Mesothelial cell of epicardium (in vitro differentiated cells): ENCODE measurements around the gene FTSJ3. TPM values are rescaled to one million over a fixed set of nuclear protein-coding genes. Genes with fewer than 3 reads are reported as not detected.

ENCODE experiments used
- DNase-seq, 2 experiments: peaks; one replicate each; pipeline ENCODE4 v3.0.0; 2021; ENCODE audit warnings: low spot score in 2 of 2; ENCODE audit not compliant: unreplicated experiment in 2 of 2
- H3K27ac Mint-ChIP-seq: 2 replicates; pipeline ENCODE4 v1.8.0; 2021; ENCODE audit warnings: mixed read lengths
- H3K27me3 Mint-ChIP-seq: 2 replicates; pipeline ENCODE4 v1.8.0; 2021; ENCODE audit warnings: low read depth, mixed read lengths
- H3K36me3 Mint-ChIP-seq: 2 replicates; pipeline ENCODE4 v1.8.0; 2021; ENCODE audit warnings: mixed read lengths
- H3K4me1 Mint-ChIP-seq: 2 replicates; pipeline ENCODE4 v1.8.0; 2021; ENCODE audit warnings: mixed read lengths
- H3K4me3 Mint-ChIP-seq: 2 replicates; pipeline ENCODE4 v1.8.0; 2021; ENCODE audit warnings: mild to moderate bottlenecking, moderate library complexity, mixed read lengths
- H3K9me3 Mint-ChIP-seq: 2 replicates; pipeline ENCODE4 v1.8.0; 2021; ENCODE audit warnings: mixed read lengths
- CTCF ChIP-seq: fragments of 200-600 bp; sonication (generic); IDR thresholded peaks from one replicate; pipeline ENCODE4 v1.5.0; 2021; ENCODE audit warnings: antibody characterized with exemption; ENCODE audit not compliant: unreplicated experiment
- total RNA-seq: library from RNA; stranded (reverse); gene quantifications from 3 replicates; pipeline ENCODE4 v1.2.1, GENCODE V29; 2021

The FTSJ3 gene
- total RNA-seq, 1 donor from 2014 or later: 48.1 TPM

- Mint-ChIP-seq H3K27me3 (no peaks in the 10 kb centered on the region), H3K27ac (no peak overlapping the region), H3K4me3 (no peak overlapping the region), H3K4me1 (peaks cover 4% of the 10 kb centered on the region), H3K9me3 (no peaks in the 10 kb centered on the region), H3K36me3 (peaks cover 13% of the 10 kb centered on the region)
- no peak for TF ChIP-seq CTCF
- DNase-seq: no peak
These were observed 43.9 kb downstream of the FTSJ3 start for GRCh38 chr17:63783522-63783921.

DNA sequence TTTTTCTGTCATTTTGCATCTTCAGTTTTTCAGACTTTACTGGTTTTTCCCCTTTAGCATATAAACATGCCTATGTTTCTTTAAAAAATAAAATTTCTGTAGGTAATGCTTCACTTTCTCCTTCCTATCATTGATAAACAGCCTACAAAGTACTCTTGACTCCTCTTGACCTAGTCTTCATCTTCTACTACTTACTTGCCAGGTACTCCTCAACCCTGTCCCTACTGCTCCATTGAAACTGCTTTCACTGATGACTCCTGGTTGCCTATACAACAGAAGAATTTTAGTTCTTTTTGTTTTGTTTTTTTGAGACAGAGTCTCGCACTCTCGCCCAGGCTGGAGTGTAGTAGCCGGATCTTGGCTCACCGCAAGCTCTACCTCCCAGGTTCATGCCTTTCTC, 46.5 kb downstream of the FTSJ3 start:
- Mint-ChIP-seq H3K4me1 (peaks cover 10% of the 10 kb centered on the region), H3K36me3 (peaks cover 11% of the 10 kb centered on the region), H3K27ac (peak overlapping the region; percentile 1), H3K9me3 (no peaks in the 10 kb centered on the region), H3K4me3 (no peak overlapping the region), H3K27me3 (no peaks in the 10 kb centered on the region)
- no peak for DNase-seq
- no peak for TF ChIP-seq CTCF

- no peak overlapping the region for H3K4me3 Mint-ChIP-seq
- TF ChIP-seq CTCF: no peak
- H3K36me3 Mint-ChIP-seq: peaks cover 8% of the 10 kb centered on the region
- DNase-seq: no peak
- peaks cover 13% of the 10 kb centered on the region for H3K4me1 Mint-ChIP-seq
- H3K27me3 Mint-ChIP-seq: no peaks in the 10 kb centered on the region
- peak overlapping the region; percentile 34 for H3K27ac Mint-ChIP-seq
- H3K9me3 Mint-ChIP-seq: no peaks in the 10 kb centered on the region
These were observed 47.0 kb downstream of the FTSJ3 start for GRCh38 chr17:63780507-63780906.

DNA sequence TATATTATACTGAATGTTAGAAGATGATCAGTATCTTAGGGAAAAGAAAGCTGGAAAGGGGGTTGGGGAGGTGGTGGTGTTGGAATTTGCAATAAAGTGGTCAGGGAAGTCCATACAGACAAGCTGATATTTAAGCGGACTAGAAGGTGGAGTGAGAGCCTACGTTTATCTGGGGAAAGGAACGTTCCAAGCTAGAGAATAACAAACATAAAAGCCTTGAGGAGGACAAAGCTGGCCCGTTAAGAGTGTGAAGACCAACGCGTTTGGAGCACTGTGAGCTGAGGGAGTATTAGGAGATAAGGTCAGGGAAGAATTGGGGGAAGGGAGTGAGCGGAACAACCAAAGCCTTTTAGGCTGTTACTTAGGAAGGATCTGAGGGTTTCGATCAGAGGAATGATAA, 52.0 kb downstream of the FTSJ3 start:
- no peak for TF ChIP-seq CTCF
- DNase-seq: no peak
- peaks cover 7% of the 10 kb centered on the region for H3K36me3 Mint-ChIP-seq
- H3K4me3 Mint-ChIP-seq: peak overlapping the region; percentile 99
- no peaks in the 10 kb centered on the region for H3K9me3 Mint-ChIP-seq
- H3K27ac Mint-ChIP-seq: peak overlapping the region; percentile 100
- peaks cover 32% of the 10 kb centered on the region for H3K4me1 Mint-ChIP-seq
- no peaks in the 10 kb centered on the region for H3K27me3 Mint-ChIP-seq

DNA sequence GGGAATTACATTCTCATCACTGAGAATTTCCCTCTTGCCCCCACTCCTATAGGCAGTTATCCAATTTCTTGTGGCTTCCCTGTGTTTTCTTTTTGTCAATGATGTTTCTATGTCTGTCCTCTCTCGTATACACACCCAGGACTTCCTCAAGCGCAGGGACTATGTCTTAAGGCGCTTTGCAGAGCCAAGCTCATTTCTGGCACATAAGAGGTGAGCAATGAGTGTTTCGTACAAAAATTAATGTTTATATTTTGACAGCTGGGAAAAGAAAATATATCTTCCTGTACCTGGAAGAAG, 52.5 kb downstream of the FTSJ3 start:
- H3K27ac Mint-ChIP-seq: peak overlapping the region; percentile 100
- peaks cover 7% of the 10 kb centered on the region for H3K36me3 Mint-ChIP-seq
- H3K4me3 Mint-ChIP-seq: peak overlapping the region; percentile 99
- DNase-seq: no peak
- TF ChIP-seq CTCF: no peak
- H3K4me1 Mint-ChIP-seq: peaks cover 32% of the 10 kb centered on the region
- H3K9me3 Mint-ChIP-seq: no peaks in the 10 kb centered on the region
- no peaks in the 10 kb centered on the region for H3K27me3 Mint-ChIP-seq
